SU-DHL-6 (cell line): ENCODE data around the gene ARSD.

Source experiments
- EZH2phosphoT487 ChIP-seq: fragments of 200-600 bp; sonication (generic), shearing (Covaris generic); conservative IDR thresholded peaks from 2 replicates; pipeline ENCODE4 v1.6.1; 2018; ENCODE audit warnings: mild to moderate bottlenecking, antibody characterized with exemption, low read length, moderate library complexity, mixed read lengths
- TF ChIP-seq, protein P1 (sequence below): fragments of 200-600 bp; sonication (generic); IDR thresholded peaks from one replicate; pipeline ENCODE4 v1.5.1; 2017; ENCODE audit warnings: antibody characterized with exemption, mild to moderate bottlenecking, low read length, moderate library complexity; ENCODE audit not compliant: insufficient read depth, poor library complexity, severe bottlenecking

DNA sequence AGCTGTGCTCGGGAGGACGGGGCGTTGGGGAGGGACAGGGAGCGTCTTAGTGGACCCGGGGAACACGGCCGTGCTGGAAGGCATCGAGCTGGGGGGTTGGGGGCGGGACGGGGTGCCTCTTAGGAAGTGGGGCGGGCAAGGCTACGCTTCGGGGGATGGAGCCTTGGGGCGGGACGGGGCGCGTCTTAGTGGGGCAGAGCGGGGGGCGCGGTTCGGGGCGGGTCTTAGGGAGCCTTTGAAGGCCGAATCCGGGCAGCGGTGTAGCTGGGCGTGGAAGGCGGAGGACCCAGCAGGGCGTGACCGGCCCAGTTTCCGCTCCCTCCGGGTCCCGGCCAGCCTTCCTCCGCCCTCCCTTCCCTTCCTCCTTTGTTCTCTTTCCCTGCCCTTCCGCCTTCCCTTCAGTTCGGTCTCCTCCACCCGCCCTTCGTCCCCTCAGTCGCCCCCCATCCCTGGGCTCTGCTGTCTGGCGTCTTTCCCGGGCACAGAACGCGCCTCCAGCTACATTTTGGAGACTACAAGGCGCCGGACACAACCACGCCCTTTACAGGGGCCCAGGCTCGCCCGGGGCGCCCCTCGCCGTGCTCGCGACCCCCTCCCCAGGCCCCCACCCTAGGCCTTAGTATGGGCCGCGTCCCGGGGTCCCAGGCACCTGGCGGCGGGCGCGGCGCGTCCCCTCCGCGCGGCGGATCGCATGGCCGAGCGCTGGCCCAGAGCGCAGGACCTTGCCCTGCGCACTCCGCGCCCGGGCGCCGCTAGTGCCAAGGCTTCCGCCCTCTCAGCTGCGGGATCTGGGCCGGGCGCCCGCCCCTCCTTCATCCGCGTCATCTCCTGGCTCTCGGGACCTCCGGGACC, at the start of gene ARSD:
- TF ChIP-seq, protein P1, sequence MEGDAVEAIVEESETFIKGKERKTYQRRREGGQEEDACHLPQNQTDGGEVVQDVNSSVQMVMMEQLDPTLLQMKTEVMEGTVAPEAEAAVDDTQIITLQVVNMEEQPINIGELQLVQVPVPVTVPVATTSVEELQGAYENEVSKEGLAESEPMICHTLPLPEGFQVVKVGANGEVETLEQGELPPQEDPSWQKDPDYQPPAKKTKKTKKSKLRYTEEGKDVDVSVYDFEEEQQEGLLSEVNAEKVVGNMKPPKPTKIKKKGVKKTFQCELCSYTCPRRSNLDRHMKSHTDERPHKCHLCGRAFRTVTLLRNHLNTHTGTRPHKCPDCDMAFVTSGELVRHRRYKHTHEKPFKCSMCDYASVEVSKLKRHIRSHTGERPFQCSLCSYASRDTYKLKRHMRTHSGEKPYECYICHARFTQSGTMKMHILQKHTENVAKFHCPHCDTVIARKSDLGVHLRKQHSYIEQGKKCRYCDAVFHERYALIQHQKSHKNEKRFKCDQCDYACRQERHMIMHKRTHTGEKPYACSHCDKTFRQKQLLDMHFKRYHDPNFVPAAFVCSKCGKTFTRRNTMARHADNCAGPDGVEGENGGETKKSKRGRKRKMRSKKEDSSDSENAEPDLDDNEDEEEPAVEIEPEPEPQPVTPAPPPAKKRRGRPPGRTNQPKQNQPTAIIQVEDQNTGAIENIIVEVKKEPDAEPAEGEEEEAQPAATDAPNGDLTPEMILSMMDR: no peak
- TF ChIP-seq EZH2phosphoT487: no peak
